GM12865 (cell line): ENCODE measurements around the gene POLR1D.

Experiments used
- DNase-seq: peaks from one replicate; pipeline ENCODE4 v3.0.0; 2010; ENCODE audit warnings: low read depth
- H3K4me3 ChIP-seq: 2 replicates; pipeline ENCODE4 v1.5.1; 2011; ENCODE audit warnings: mild to moderate bottlenecking, low read depth, low read length, control low read depth
- CTCF ChIP-seq: IDR thresholded peaks from 2 replicates; pipeline ENCODE4 v1.5.1; 2011; ENCODE audit warnings: low read length, control low read depth, low read depth, inconsistent platforms; ENCODE audit not compliant: insufficient read depth; ENCODE audit errors: missing control alignments

The POLR1D gene

DNA sequence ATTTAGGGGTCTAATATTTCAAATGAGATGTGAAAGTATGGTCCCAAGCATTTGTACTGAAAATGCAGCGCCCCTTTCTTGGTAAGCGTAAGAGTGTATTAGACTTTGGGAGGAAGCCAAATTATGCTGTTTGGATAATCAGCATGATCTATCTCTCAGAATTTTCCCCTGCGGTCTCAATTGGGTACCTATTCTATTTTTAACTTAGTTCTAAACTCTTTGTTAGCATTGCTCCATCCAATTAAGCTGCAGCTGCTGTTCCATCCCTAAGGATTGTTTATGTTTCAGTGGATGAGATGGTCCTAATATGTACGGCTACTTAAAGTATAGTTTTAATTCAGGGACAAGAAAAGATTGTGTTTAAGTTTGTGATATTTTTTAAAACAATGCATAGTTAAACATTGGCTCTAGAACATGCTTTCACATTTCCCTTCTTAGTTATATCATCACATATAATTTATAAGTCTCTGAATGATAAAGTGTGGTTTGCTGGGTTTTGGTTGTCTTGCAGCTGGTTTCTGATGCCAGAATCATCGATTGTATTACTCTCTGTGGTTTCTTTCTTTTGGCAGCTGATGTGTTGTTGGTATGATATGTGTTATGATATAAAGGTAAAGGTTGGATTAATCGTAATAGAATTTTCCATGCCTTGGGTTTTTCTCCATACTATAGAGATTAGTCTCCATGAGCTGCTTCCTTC, 15.0 kb downstream of the POLR1D start:
- no peak for TF ChIP-seq CTCF
- H3K4me3 ChIP-seq = no peak overlapping the region
- DNase-seq = no peak

- DNase-seq = no peak
- H3K4me3 ChIP-seq = no peak overlapping the region
- TF ChIP-seq CTCF = no peak
Measured at GRCh38 chr13:27637289-27637626, 15.6 kb downstream of the POLR1D start.

GRCh38 chr13:27638001-27638400, 16.3 kb downstream of the POLR1D start:
- no peak for DNase-seq
- H3K4me3 ChIP-seq = no peak overlapping the region
- TF ChIP-seq CTCF = no peak

DNA sequence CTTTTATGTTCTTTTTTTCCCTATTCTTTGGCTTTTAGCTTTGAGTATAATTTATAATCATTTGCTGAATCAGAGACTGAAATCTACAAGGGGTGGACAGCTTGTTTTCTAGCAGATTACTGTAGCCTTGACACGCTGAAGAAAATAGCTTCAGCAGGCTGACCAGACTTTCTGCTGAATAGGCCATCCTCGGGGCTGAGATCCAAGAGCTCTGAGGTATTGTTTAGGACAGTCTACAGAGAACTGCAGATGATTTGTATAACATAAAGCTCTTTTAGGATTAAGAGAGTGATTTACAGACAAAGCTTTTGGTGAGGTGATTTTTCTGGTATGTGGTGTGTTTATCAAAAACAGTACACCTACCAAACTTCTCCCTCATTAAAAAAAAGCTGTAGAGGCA, 16.8 kb downstream of the POLR1D start:
- no peak overlapping the region for H3K4me3 ChIP-seq
- DNase-seq = no peak
- TF ChIP-seq CTCF = no peak

GRCh38 chr13:27639186-27639585, 17.5 kb downstream of the POLR1D start:
- no peak for DNase-seq
- no peak for TF ChIP-seq CTCF
- H3K4me3 ChIP-seq = no peak overlapping the region

- no peak for TF ChIP-seq CTCF
- DNase-seq = no peak
- H3K4me3 ChIP-seq = no peak overlapping the region
Measured at GRCh38 chr13:27641711-27642502, 20.2 kb downstream of the POLR1D start.
